ENCODE data around the gene ACSF2.
"Not testable (repeated sequence)": the region's sequence is repeated elsewhere in the genome, so short reads cannot be mapped to it uniquely, and the experiment has no call there.

Gene ACSF2, protein sequence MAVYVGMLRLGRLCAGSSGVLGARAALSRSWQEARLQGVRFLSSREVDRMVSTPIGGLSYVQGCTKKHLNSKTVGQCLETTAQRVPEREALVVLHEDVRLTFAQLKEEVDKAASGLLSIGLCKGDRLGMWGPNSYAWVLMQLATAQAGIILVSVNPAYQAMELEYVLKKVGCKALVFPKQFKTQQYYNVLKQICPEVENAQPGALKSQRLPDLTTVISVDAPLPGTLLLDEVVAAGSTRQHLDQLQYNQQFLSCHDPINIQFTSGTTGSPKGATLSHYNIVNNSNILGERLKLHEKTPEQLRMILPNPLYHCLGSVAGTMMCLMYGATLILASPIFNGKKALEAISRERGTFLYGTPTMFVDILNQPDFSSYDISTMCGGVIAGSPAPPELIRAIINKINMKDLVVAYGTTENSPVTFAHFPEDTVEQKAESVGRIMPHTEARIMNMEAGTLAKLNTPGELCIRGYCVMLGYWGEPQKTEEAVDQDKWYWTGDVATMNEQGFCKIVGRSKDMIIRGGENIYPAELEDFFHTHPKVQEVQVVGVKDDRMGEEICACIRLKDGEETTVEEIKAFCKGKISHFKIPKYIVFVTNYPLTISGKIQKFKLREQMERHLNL

DNA sequence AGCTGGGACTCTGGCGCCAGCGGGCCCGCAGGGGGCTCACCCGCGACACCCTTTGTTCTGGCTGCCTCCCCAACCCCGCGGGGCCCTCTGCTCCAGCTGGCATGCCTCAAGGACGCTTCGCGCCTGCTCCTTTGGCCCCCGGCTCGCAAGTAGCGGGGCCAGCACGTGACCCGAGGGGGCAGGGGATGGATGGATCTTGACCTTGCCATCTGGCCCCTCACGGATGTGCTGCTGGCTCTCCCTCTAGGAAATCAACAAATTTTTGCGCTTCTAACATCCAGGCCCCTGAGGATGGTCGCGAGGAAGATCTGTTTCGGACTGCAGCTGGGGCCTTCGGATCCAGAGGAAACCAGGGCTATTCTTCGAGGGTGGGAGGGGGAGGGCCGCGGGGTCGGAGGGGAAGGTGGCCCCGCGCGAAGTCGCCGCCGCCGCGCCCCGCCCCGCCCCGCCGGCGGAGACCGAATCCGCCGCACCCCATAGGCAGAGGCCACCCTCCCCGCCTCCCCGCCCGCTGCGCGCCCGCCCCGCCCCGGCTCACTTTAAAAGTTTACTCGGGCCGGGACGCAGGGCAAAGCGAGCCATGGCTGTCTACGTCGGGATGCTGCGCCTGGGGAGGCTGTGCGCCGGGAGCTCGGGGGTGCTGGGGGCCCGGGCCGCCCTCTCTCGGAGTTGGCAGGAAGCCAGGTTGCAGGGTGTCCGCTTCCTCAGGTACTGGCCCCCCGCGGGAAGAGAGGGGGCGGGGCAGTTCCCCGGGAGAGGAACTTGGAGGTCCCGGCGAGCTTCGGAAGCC is at the start of gene ACSF2:
ACSF2 (plus strand) TSS at position 537 of the 790 bp plus-strand sequence; CDS start at position 581, 44 bp downstream.
- DNase-seq, result peak; percentile 77

DNA sequence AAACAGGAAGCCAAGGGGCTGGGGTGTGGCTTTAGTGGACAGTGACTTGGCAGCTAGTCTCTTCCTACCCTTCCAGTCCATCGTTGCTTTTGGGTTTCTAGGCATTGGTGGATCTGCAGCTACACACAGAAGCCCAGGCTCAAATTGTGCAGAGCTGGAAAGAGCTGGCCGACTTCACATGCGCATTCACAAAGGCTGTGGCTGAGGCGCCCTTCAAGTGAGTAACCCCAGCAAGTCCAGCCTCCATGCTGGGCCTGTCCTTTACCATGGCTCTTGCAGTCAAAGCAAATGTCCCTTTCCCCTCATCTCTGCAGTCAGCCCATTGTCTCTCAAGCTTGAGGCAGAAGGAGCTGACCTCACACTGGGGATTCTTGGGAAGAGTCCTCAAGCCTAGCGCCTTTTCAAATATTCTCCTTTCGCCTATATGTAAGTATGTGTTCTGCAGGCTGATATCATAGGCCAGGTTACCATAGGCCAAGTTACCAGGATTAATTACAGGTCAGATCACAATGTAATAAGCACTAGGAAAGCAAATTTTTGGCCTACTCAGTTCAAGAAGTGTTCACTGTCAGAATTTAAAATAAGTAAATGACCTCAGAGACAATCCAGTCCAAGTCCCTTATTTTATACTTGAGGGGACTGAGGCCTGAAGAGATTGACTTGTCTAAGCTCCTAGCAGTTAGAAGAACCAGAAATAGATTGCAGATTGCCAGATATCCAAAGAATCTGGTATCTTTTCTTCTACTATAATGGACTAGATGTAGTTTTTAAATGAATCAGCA is 46.5 kb upstream of the ACSF2 start:
- no peak for DNase-seq

DNA sequence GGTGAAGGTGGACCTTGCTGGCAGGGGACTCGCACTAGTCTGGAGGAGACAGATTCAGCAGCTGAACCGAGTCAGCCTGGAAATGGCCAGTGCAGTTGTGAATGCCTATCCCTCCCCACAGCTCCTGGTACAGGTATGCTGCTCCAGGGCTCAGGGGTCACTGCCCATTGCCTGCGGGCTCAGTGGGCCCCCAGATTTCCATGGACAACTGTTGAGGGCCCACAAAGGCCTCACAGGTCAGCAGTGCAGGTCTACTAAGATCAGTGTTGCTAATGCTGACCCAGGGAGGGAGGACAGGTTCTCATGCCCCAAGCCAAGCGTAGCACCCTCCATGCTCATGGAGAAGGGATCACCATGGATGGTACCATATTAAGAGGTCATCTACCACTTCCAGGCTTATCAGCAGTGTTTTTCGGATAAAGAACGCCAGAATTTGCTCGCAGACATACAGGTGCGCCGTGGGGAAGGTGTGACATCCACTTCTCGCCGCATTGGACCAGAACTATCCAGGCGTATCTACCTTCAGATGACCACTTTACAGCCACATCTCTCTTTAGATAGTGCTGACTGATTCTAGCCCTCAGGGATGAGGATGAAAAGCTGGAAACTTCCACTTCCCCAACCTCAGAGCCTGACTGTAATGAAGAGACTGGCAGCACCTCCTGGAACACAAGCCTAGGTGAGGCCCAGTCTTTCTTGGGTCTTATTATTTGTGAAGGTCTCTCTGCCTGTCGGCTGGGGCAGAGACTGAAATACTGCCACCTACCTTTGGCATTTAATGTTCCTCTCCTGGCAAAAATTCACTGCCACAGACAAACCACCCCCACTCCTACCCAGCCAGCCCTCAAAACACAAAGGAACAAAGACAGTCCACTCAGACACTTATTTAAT is 45.4 kb upstream of the ACSF2 start:
- DNase-seq, result no peak

DNA sequence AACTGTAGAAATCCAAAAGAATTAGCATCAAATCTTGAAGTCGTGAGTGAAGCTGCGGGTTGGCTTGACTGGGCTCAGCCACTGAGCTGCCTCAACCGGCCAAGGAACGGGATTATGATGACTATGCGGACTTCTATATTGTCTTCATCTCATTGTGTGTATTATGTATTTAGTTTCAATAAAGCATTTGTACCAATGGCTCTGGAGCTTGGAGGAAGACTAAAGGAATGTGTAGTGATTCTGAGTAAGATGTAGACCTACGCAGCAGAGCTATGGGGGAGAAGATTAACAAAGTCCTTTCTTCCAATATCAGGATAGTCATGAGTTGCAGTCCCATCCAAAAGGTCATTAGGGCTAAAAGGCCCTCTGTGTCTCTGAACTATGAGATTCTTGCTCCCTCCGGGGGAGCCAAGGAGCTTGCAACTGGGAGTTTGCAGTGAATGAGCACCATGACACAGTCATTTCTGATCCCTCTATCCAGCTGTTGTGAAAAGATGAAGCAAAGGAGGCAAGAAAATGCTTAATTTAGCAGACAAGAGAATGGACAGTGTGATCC is 44.7 kb upstream of the ACSF2 start:
- DNase-seq, result no peak

DNA sequence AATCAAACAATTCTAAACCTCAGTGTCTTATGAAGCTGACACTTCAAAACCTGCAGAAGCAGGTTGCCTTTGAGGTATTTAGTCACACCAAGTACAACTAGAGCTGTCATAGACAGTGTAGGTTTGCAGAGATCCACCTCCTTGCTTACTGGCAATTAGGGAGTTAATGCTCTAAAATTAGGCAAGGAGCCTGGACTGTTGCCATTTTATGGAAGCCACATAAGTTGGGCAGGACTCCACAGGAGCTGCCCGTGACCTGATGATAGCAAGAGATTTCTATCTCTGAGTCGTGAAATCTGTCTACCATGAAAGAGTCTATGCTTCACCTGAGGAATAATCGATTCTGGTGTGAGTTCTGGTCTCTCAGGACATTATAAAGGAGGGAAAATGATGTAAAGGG is 44.1 kb upstream of the ACSF2 start:
- no peak for DNase-seq

DNA sequence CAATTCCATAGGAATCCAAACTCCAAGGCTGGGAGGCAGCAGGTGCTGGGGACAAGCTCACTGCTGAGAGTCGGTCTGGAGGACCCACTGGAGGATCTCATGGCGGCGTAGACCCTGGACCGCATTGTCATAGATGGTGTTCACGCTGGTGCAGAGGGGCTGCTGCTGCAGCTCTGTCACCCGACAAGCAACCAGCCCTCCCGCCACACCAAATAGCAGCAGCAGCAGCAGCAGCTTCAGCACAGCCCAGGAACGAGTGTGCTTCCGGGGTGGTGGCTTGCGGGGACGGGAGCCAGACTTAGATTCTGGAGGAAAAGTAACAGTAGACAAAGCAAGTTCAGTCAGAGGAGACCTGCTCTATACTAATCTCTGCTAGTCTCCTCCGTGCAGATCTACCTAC is 43.1 kb upstream of the ACSF2 start:
- no peak for DNase-seq

DNA sequence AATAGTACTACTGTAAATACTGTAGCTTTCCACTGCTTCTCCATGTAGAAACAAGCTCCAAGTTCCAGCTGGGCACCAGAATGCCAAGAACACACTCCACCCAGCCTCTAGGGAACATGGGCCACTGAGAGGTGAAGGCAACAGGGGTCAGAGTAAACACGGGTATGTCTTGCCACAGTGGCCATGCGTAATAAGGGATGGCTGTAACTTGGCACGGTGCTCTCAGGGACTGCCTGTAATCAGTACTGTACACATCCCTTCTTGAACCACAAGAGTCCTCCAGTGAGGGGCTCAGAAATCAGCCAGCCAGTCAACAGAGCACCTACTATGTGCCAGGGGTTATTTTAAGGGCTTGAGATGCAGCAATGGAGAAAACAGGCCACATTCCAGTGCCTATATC is 39.5 kb upstream of the ACSF2 start:
- no peak for DNase-seq

DNA sequence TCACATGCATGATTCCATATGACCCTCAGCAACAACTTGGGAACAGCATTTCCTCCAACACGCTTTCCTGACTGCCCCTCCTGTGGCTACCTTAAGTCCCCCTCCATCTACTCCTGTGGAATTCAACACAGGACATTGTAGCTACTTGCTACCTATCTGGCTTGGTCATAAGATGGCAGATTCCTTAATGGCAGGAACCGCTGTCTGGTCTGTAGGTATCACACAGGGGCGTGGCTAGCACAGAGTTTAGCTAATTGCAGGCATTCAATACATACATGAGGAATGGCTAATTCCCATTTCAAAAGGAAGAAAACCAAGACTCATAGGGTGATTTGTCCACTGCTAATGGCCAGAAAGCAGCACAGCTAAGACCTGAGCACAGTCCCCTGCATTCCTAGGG is 37.3 kb upstream of the ACSF2 start:
- DNase-seq, result no peak

DNA sequence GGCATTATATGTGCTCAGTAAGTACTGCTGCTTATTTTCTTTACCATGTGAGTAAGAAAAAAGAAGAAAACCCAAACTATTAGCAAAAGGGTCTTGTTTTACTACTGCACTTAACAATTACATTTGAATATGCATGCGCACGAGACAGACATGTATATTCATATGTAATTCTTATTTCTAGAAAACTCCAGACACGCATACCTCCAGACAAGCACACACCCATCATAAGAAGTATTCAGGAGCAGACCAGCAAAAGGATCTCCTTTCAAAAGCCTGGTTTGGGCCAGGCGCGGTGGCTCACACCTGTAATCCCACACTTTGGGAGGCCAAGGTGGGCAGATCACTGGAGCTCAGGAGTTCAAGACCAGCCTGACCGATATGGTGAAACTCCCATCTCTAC is 36.5 kb upstream of the ACSF2 start:
- DNase-seq, result no peak

DNA sequence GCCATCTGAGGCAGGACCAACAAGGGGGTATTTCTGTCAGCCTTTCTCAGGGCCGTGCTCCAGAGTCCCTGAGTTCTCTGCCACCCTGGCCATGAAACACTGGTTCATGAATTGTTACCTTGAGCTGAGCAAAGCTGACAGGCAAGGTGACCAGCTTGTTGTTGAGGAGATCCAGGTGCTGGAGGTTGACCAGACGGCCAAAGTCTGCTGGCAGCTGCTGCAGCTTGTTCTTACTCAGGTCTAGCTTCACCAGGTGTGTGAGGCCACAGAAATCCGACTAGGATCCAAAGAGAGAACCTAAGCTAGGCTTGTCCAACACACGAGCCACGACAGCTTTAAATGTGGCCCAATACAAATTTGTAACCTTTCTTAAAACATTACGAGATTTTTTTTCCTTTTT is 33.4 kb upstream of the ACSF2 start:
- no peak for DNase-seq

DNA sequence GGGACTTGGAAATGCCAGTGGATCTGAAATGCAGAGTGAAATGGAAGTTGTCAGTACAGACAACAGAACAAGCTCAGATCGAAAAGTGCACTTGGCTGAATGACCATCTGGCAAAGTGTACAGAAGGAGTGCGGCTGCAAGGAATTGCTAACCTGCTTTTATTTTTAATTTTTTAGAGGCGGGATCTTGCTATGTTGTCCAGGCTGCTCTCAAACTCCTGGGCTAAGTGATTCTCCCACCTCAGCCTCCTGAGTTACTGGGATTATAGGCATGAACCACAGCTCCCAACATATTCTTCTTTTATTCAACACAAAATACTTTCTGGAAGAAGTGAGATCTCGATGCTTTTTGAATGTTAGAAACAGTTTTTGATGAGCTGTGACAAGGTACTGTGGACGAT is 32.3 kb upstream of the ACSF2 start:
- no peak for DNase-seq

DNA sequence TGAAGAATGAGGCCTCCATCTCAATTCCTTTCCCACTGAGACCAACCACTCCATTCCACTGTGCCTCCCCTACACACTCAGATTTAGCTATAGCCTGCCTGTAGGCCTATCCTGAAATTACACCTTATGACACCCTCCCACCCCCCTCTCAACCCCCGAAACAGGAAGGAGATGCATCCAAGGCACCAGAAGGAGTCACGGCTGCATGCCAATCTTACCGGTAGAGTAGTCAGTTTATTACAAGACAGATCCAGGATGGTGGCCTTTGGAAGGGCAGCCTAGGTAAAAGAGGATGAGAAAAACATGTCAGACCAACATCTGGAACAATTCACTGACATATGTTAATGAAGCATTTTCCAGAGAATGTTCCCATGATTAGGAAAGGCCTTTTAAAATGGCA is 31.3 kb upstream of the ACSF2 start:
- no peak for DNase-seq

DNA sequence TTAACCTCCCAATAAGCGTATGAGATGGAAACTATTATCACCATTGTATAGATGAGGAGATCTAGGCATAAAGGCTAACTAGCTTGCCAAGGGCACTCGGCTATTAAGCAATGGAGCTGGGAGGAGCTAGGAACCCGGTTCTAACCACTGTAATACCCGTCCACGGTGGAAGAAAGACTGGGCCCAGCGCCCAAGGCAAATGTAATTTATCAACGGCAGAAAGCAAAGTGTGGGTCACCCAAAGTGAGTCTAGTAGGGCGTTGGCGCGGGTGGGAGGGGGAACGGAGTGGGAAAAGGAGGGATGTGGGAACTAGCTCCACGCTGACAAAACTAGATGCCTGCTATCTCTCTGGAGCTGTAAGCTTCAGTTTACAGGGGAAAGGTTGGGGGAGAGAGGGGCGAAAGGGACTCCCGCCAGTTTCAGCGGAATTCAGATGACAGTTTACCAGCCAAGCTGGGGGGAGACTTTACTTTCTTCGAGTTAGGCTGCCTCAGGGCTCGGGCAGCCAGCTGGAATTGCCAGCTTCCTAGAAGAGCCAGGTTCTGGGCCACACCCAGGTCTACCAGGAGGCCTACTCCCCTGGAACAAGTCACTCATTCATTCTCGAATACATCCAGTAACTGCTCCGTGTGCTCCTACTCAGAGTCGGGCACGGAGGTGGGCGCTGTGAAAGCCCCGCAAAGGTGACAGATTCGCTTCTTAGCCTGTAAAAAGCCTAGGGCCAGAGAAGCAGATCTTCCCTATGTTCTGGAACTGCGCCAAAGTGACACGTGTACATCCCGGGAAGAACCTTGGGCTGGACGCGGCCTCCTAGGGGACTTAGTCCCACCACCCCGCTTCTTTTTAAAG is 29.5 kb upstream of the ACSF2 start:
- DNase-seq, result peak; percentile 26

DNA sequence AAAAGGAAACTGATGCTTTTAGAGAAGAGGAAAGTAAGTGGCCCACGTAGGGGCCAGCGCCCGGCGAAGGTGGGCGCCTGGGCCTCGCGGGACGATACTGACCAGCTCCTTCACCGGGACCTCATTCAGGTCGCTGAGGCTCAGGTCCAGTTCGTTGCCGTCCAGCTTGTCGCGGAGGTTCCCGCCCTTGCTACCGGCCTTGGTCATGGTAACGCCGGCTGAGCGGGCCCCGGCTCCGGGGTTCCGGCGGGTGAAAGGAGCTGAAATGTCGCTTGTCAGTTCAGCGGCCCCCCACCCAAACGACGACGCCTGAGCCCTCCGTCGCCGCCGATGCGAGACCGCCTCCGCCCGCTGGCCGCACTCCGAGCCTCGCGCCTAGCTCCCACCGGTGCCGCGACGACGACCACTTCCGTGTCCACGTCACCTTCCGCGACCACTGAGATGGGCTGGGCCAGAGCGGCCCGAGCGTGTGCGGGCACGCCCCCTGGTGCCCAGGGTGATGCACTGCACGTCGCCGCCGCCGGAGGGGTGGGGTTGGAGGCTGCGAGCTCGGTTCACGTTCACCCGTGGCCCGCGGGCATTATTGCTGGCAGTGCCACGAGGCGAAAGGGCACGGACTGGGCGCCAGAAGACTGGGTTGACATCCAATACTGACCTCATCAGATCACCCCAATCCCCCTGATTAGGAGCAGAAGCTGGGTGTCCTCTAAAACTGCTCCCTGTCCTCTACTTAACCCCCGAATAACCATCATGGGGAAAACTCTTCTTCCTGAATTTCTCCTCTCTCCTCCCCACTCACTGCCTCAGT is 28.7 kb upstream of the ACSF2 start, which contains the start of gene LRRC59:
LRRC59 (minus strand) TSS at position 413 of the 808 bp plus-strand sequence; CDS start at position 207, 206 bp downstream.
- peak; percentile 94 for DNase-seq

DNA sequence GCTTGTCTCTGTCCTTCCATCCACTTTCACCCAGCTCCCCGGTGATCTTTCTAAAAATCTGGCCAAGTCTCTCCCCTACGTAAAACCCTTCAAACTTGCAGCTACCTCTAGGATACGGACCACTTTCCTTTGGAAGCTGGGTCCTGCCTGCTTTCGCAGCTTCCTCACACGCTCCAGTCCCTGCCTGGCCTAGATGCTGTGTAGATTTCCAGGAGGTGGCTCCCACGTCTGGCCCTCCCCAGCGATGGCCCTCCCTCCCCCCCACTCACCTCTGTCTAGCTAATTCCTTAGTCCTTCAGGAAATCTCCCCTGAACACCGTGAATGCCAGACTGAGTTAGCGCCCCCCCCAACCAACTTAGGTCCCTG is 28.1 kb upstream of the ACSF2 start:
- DNase-seq, result no peak

DNA sequence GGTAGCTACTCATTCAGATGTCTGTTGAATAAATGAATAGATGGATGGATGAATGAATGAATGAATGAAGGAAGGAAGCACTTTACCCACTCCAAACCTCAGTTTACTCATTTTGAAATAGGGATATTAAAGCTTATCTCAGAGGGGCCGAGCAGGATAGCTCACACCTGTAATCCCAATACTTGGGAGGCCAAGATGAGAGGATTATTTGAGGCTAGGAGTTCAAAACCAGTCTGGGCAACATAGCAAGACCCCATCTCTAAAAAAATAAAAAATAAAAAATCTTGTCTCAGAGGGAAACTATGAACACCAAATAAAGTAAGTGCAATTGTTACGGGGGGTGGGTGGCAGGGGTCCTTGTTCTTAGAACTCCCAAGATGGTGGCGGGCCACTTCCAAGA is 27.3 kb upstream of the ACSF2 start:
- not testable (repeated sequence) for DNase-seq

DNA sequence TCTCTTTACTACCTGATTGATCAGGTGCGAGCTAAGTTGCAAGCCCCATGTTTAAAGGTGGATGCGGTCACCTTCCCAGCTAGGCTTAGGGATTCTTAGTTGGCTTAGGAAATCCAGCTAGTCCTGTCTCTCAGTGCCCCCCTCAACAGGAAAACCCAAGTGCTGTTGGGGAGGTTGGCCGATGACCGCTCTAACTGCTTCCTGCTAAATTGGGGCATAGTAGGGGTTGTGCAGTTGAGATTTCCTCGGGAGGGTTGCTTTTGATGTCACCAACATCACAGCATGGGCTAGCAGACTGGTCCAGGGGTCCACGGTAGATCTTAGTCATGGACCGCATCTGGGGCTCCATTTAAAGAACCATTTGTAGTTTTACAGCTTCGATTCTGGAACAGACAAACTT is 26.4 kb upstream of the ACSF2 start:
- DNase-seq, result not testable (repeated sequence)

DNA sequence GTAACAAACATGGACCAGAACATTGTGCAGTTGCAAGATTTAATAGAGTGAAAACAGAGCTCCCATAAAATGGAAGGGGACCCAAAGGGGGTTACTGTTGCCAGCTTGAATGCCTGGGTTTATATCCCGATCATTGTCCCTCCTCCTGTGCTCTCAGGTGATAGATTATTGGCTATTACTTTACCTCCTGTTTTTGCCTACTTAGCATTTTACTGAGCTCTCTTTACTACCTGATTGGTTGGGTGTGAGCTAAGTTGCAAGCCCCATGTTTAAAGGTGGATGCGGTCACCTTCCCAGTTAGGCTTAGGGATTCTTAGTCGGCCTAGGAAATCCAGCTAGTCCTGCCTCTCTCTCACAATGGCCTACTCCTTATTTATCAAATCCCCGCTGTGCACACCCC is 20.7 kb upstream of the ACSF2 start:
- not testable (repeated sequence) for DNase-seq

DNA sequence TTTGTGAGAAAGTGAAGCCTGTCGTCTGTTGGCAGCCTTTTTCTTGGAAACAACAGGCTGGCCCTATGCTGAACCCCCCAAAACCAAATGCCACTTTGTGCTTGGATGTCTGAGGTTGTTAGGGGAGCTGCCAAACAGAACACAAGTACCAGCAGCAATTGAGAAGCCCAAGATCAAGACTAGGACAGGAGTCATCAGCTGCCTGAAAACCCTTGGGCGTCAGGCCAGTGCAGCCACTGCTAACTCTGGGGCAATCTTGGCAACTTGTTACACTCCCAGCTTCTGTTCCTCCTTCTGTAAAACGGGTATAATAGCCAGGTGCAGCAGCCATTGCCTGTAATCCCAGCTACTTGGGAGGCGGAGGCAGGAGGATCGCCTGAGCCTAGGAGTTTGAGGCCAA is 19.4 kb upstream of the ACSF2 start:
- DNase-seq, result no peak

DNA sequence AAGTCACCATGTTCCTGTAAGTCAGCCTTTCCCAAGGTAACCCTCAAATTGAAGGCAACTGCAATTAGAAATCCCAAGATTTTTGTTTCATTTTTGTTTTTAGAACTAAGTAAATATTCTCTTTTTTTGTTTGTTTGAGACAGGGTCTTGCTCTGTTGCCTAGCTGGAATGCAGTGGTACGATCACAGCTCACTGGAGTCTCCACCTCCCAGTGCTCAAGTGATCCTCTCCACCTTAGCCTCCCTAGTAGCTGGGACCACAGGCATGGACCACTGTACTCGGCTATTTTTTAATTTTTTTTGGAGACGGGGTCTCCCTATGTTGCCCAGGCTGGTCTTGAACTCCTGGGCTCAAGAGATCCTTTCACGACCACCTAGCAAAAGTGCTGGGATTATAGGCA is 18.1 kb upstream of the ACSF2 start:
- no peak for DNase-seq

Measured in CD4-positive, alpha-beta T cell treated with Interleukin-17A for 1 hour (primary cell).